HepG2 (cell line): ENCODE measurements around the gene PDZD2. TPM values are rescaled to one million over a fixed set of nuclear protein-coding genes. Genes with fewer than 3 reads are reported as not detected.

Source experiments
- ATAC-seq: fragments of 200-7000 bp; cut with Tn5 transposase; 3 replicates; pipeline ENCODE4 v1.9.1; 2020; ENCODE audit warnings: mild to moderate bottlenecking, moderate library complexity
- BruUV-seq: library from RNA; stranded (reverse); fragments of 400-500 nt; replicated peaks from 2 replicates; lab custom pipeline; 2021; lab: Mats Ljungman, UMichigan
- CTCF ChIA-PET: fragments of 300-600 bp; formaldehyde crosslinking; extraction: SDS; loops from one replicate; lab custom pipeline; 2021; ENCODE audit warnings: low total read pairs, inconsistent platforms, low intra/inter-chr PET ratio; lab: Yijun Ruan, JAX
- POLR2A ChIA-PET: fragments of 350-600 bp; sonication (Branson Sonifier 250); formaldehyde crosslinking; loops from one replicate; lab custom pipeline; 2020; ENCODE audit warnings: antibody characterized with exemption, inconsistent platforms; lab: Yijun Ruan, JAX
- DNase-seq: peaks from one replicate; pipeline ENCODE4 v3.0.0-alpha.2; 2015; ENCODE audit warnings: low spot score
- FAIRE-seq: peaks from 3 replicates; lab custom pipeline; 2011; peaks lifted over from hg19 to GRCh38; lab: Jason Lieb, UNC
- H2AFZ ChIP-seq: one replicate; pipeline ENCODE4 v1.6.1; 2011; ENCODE audit warnings: low read length, inconsistent platforms
- H3K27ac ChIP-seq: fragments of 300-600 bp; 3 replicates; pipeline ENCODE4 v1.8.0; 2011; ENCODE audit warnings: mixed run types, mild to moderate bottlenecking, mixed read lengths, low read length, inconsistent platforms; ENCODE audit not compliant: insufficient read depth; ENCODE audit errors: extremely low read length
- H3K27me3 ChIP-seq, 2 experiments: fragments of 200-600 bp in 1 of 2; 2 replicates in 1 of 2; 3 replicates in 1 of 2; pipeline versions ENCODE4 v1.6.0 to v1.8.0; 2011; ENCODE audit warnings: low read length in 2 of 2, mild to moderate bottlenecking in 2 of 2, moderate library complexity in 2 of 2, inconsistent platforms in 1 of 2; ENCODE audit not compliant: insufficient read depth in 2 of 2, control insufficient read depth in 1 of 2
- H3K36me3 ChIP-seq, 2 experiments: fragments of 200-600 bp in 1 of 2; replicated peaks in 1 of 2; 2 replicates in 1 of 2; 3 replicates in 1 of 2; pipeline versions ENCODE4 v1.5.1 to v1.8.0; 2011; ENCODE audit warnings: low read length in 2 of 2, inconsistent platforms in 1 of 2; ENCODE audit not compliant: insufficient read depth in 2 of 2, control insufficient read depth in 1 of 2
- H3K4me1 ChIP-seq: 2 replicates; pipeline ENCODE4 v1.5.1; 2012; ENCODE audit warnings: low read length, inconsistent platforms; ENCODE audit not compliant: insufficient read depth
- H3K4me2 ChIP-seq: 2 replicates; pipeline ENCODE4 v1.6.0; 2011; ENCODE audit warnings: low read depth, low read length, inconsistent platforms
- H3K4me3 ChIP-seq, 3 experiments: fragments of 200-600 bp in 1 of 3; sonication (generic), shearing (Covaris generic) in 1 of 3; replicated peaks in 1 of 3; 2 replicates each; pipeline ENCODE4 v1.5.1; 2011 to 2016; ENCODE audit warnings: low read length in 3 of 3, inconsistent platforms in 2 of 3, low read depth in 2 of 3, mild to moderate bottlenecking in 2 of 3, control low read depth in 1 of 3, mixed read lengths in 1 of 3; ENCODE audit not compliant: insufficient read depth in 1 of 3
- H3K79me2 ChIP-seq: one replicate; pipeline ENCODE4 v1.6.1; 2011; ENCODE audit warnings: low read length, inconsistent platforms; ENCODE audit not compliant: insufficient read depth
- H3K9ac ChIP-seq: 2 replicates; pipeline ENCODE4 v1.6.0; 2011; ENCODE audit warnings: mild to moderate bottlenecking, low read depth, low read length, inconsistent platforms; ENCODE audit not compliant: insufficient read depth
- H3K9me3 ChIP-seq: 2 replicates; pipeline ENCODE4 v1.5.1; 2012; ENCODE audit warnings: mild to moderate bottlenecking, low read length
- H4K20me1 ChIP-seq: 2 replicates; pipeline ENCODE4 v1.6.0; 2011; ENCODE audit warnings: inconsistent platforms, mild to moderate bottlenecking, low read length, moderate library complexity; ENCODE audit not compliant: insufficient read depth
- ATAD3A ChIP-seq: sonication (generic); formaldehyde crosslinking; IDR thresholded peaks from 2 replicates; pipeline ENCODE4 v1.4.0; 2020; ENCODE audit warnings: missing genetic modification reagents
- GLMP ChIP-seq: sonication (generic); formaldehyde crosslinking; IDR thresholded peaks from 2 replicates; pipeline ENCODE4 v1.9.0; 2021; ENCODE audit warnings: missing genetic modification reagents, mild to moderate bottlenecking, borderline replicate concordance
- GPBP1L1 ChIP-seq: sonication (generic); formaldehyde crosslinking; IDR thresholded peaks from 2 replicates; pipeline ENCODE4 v1.5.0; 2020; ENCODE audit warnings: mild to moderate bottlenecking, missing genetic modification reagents
- IRF1 ChIP-seq: sonication (generic); formaldehyde crosslinking; IDR thresholded peaks from 2 replicates; pipeline ENCODE4 v1.4.0; 2020; ENCODE audit warnings: low read depth, mild to moderate bottlenecking, missing genetic modification reagents
- MAFF ChIP-seq: IDR thresholded peaks from 2 replicates; pipeline ENCODE4 v1.6.1; 2011; ENCODE audit warnings: low read depth, low read length, improper control_type of control experiment
- MAFK ChIP-seq, 2 experiments: IDR thresholded peaks in 1 of 2; conservative IDR thresholded peaks in 1 of 2; 2 replicates each; pipeline ENCODE4 v1.6.1; 2011; ENCODE audit warnings: improper control_type of control experiment in 2 of 2, low read length in 2 of 2
- SRSF4 ChIP-seq: fragments of 200-400 bp; formaldehyde crosslinking; IDR thresholded peaks from one replicate; pipeline ENCODE4 v1.6.1; 2018; ENCODE audit warnings: mild to moderate bottlenecking, low read depth, low read length, moderate library complexity; ENCODE audit not compliant: poor library complexity, severe bottlenecking
- TOE1 ChIP-seq: sonication (generic); formaldehyde crosslinking; IDR thresholded peaks from 2 replicates; pipeline ENCODE4 v1.4.0; 2020; ENCODE audit warnings: mild to moderate bottlenecking, missing genetic modification reagents
- ZBTB43 ChIP-seq: sonication (generic); formaldehyde crosslinking; conservative IDR thresholded peaks from 2 replicates; pipeline ENCODE4 v1.4.0; 2020; ENCODE audit warnings: missing genetic modification reagents
- ZNF558 ChIP-seq: sonication (generic); formaldehyde crosslinking; IDR thresholded peaks from 2 replicates; pipeline ENCODE4 v1.9.0; 2022; ENCODE audit warnings: mild to moderate bottlenecking, missing genetic modification reagents, borderline replicate concordance
- ZNF597 ChIP-seq: sonication (generic); formaldehyde crosslinking; IDR thresholded peaks from 2 replicates; pipeline ENCODE4 v1.5.0; 2020; ENCODE audit warnings: missing genetic modification reagents
- ZNF761 ChIP-seq: sonication (generic); formaldehyde crosslinking; conservative IDR thresholded peaks from 2 replicates; pipeline ENCODE4 v1.4.0; 2020; ENCODE audit warnings: mild to moderate bottlenecking, missing genetic modification reagents
- ZNF772 ChIP-seq: sonication (generic); formaldehyde crosslinking; IDR thresholded peaks from 2 replicates; pipeline ENCODE4 v1.5.0; 2020; ENCODE audit warnings: mild to moderate bottlenecking, missing genetic modification reagents
- WGBS: methylation state at CpG from one replicate; pipeline ENCODE4 v1.1.6; 2017; ENCODE audit warnings: low lambda C conversion rate; 5-methylcytosine and 5-hydroxymethylcytosine counted together
- in situ Hi-C: cut with HindIII; loops from 2 replicates; pipeline ENCODE4 v1.10.0; 2017; ENCODE audit warnings: low pct_unique_long_range_greater_than_20kb; ENCODE audit not compliant: extremely low pct_ligation_motif_present
- intact Hi-C: fragments of 100-400 bp; cut with micrococcal nuclease; formaldehyde crosslinking; loops from one replicate; pipeline ENCODE4 v1.10.0; 2022; ENCODE audit not compliant: unreplicated experiment
- polyA plus RNA-seq, 8 experiments: library from polyadenylated mRNA; depleted of rRNA in 3 of 8; stranded (reverse) in 7 of 8; unstranded in 1 of 8; fragments of >200 nt; fragmentation: Illumina TruSeq in 4 of 8; extraction: Trizol in 4 of 8; gene quantifications; 2 replicates each; pipeline versions ENCODE4 v1.2.1 to v1.2.3, GENCODE V29; 2011 to 2016; ENCODE audit warnings: low read depth in 4 of 8, missing spikeins in 1 of 8, mixed read lengths in 1 of 8; ENCODE audit not compliant: insufficient read depth in 1 of 8
- total RNA-seq, 5 experiments: library from RNA; depleted of rRNA; stranded (reverse); fragments of >200 nt; fragmentation: Illumina TruSeq; extraction: Trizol; gene quantifications; 2 replicates each; pipeline ENCODE4 v1.2.3, GENCODE V29; 2016; ENCODE audit warnings: low read depth in 1 of 5

Gene PDZD2
- total and polyA plus RNA-seq, 2 of the 13 experiments (the other 11 are each of a cell fraction or from before 2014, with no cell fraction given): 0.04 TPM; not detected in 1

- TF ChIP-seq GPBP1L1: no peak
- no peak for TF ChIP-seq ZBTB43 (CRISPR knock-in tag)
- TF ChIP-seq SRSF4: no peak
- TF ChIP-seq GLMP: no peak
- no peak for TF ChIP-seq ZNF597 (CRISPR knock-in tag)
- TF ChIP-seq, all 625 proteins: peak for 0
Measured at GRCh38 chr5:31976169-31976568, 337.2 kb downstream of the PDZD2 start (continued).

- no peaks in the 10 kb centered on the region for H4K20me1 ChIP-seq
- no peak overlapping the region for H3K4me3 ChIP-seq
- 29% methylated on average over 7 of the region's 7 CpGs for WGBS
- in situ Hi-C loops (no loop called here), intact Hi-C loops (no loop called here)
- H3K79me2 ChIP-seq: no peaks in the 10 kb centered on the region
- ATAC-seq (no peak), FAIRE-seq (no peak), DNase-seq (no peak)
- H3K4me2 ChIP-seq: no peak overlapping the region
- CTCF ChIA-PET: no interaction called here
- H3K27me3 ChIP-seq: peaks cover 0 to 4% of the 10 kb centered on the region in 2 experiments; a peak in 1 of 5 replicates
- no peaks in the 10 kb centered on the region for H3K4me1 ChIP-seq
- TF ChIP-seq IRF1 (CRISPR knock-in tag) (no peak), ATAD3A (CRISPR knock-in tag) (no peak), ZNF558 (no peak), TOE1 (no peak), MAFK (conservative IDR thresholded peaks at IDR 0.05 in 1 of 2, IDR thresholded peaks at IDR 0.05 in 1 of 2; ENCODE audit: low read length in 2 of 2) (peak; percentile 47 to 50; a peak in 3 of 4 replicates), ZNF761 (CRISPR knock-in tag) (no peak), ZNF772 (CRISPR knock-in tag) (no peak), MAFF (0 out of 2 replicates have a peak, but pooled peaks have one; percentile 18)
- no peak overlapping the region for H3K9ac ChIP-seq
- POLR2A ChIA-PET: no interaction called here
- no peaks in the 10 kb centered on the region for H3K36me3 ChIP-seq
- no peak overlapping the region for H3K27ac ChIP-seq
- BruUV-seq: no TSS peak
- H2AFZ ChIP-seq: no peak overlapping the region
- no peaks in the 10 kb centered on the region for H3K9me3 ChIP-seq
Measured at GRCh38 chr5:31981361-31981945, 342.5 kb downstream of the PDZD2 start.
